Chondrocyte (in vitro differentiated cells): Measurements from ENCODE around the gene SLC26A4. TPM values are rescaled to one million over a fixed set of nuclear protein-coding genes. Genes with fewer than 3 reads are reported as not detected.

Experiments
- DNase-seq: peaks from one replicate; pipeline ENCODE4 v3.0.0; 2021; ENCODE audit warnings: mixed read lengths, low spot score
- H3K27ac Mint-ChIP-seq: one replicate; pipeline ENCODE4 v1.8.0; 2021; ENCODE audit warnings: mild to moderate bottlenecking, moderate library complexity, mixed read lengths; ENCODE audit not compliant: unreplicated experiment
- H3K27me3 Mint-ChIP-seq: 2 replicates; pipeline ENCODE4 v1.8.0; 2021; ENCODE audit warnings: low read depth, mixed read lengths
- H3K36me3 Mint-ChIP-seq: 2 replicates; pipeline ENCODE4 v1.8.0; 2021; ENCODE audit warnings: low read depth, mixed read lengths
- H3K4me1 Mint-ChIP-seq: 2 replicates; pipeline ENCODE4 v1.8.0; 2021; ENCODE audit warnings: low read depth, mild to moderate bottlenecking, mixed read lengths
- H3K4me3 Mint-ChIP-seq: one replicate; pipeline ENCODE4 v1.8.0; 2021; ENCODE audit warnings: mild to moderate bottlenecking, moderate library complexity, mixed read lengths; ENCODE audit not compliant: unreplicated experiment
- H3K9me3 Mint-ChIP-seq: 2 replicates; pipeline ENCODE4 v1.8.0; 2021; ENCODE audit warnings: low read depth, mixed read lengths
- CTCF ChIP-seq: fragments of 200-600 bp; sonication (generic); IDR thresholded peaks from 2 replicates; pipeline ENCODE4 v1.5.0; 2021; ENCODE audit warnings: antibody characterized with exemption, mild to moderate bottlenecking, moderate library complexity
- total RNA-seq: library from RNA; stranded (reverse); gene quantifications from 3 replicates; pipeline ENCODE4 v1.2.1, GENCODE V29; 2021

SLC26A4 gene
- total RNA-seq, 1 donor from 2014 or later, result 0.55 TPM

GRCh38 chr7:107718456-107719193 lies 58.0 kb downstream of the SLC26A4 start:
- no peak for TF ChIP-seq CTCF
- no peaks in the 10 kb centered on the region for H3K36me3 Mint-ChIP-seq
- H3K27ac Mint-ChIP-seq, result no peak overlapping the region
- no peak overlapping the region for H3K4me3 Mint-ChIP-seq
- peaks cover 5% of the 10 kb centered on the region for H3K27me3 Mint-ChIP-seq
- DNase-seq, result no peak
- no peaks in the 10 kb centered on the region for H3K9me3 Mint-ChIP-seq
- H3K4me1 Mint-ChIP-seq, result no peaks in the 10 kb centered on the region

- no peak overlapping the region for H3K27ac Mint-ChIP-seq
- H3K4me3 Mint-ChIP-seq, result no peak overlapping the region
- no peaks in the 10 kb centered on the region for H3K4me1 Mint-ChIP-seq
- DNase-seq, result no peak
- no peak for TF ChIP-seq CTCF
- H3K27me3 Mint-ChIP-seq, result peaks cover 8% of the 10 kb centered on the region
- no peaks in the 10 kb centered on the region for H3K9me3 Mint-ChIP-seq
- no peaks in the 10 kb centered on the region for H3K36me3 Mint-ChIP-seq
Measured at GRCh38 chr7:107721286-107721685, 60.7 kb downstream of the SLC26A4 start.

GRCh38 chr7:107723255-107723654 lies 62.6 kb downstream of the SLC26A4 start:
- H3K9me3 Mint-ChIP-seq, result no peaks in the 10 kb centered on the region
- no peaks in the 10 kb centered on the region for H3K36me3 Mint-ChIP-seq
- no peak for TF ChIP-seq CTCF
- no peak overlapping the region for H3K4me3 Mint-ChIP-seq
- H3K27ac Mint-ChIP-seq, result no peak overlapping the region
- peaks cover 27% of the 10 kb centered on the region for H3K27me3 Mint-ChIP-seq
- DNase-seq, result no peak
- H3K4me1 Mint-ChIP-seq, result no peaks in the 10 kb centered on the region

GRCh38 chr7:107725138-107725740 lies 64.6 kb downstream of the SLC26A4 start:
- H3K9me3 Mint-ChIP-seq, result no peaks in the 10 kb centered on the region
- H3K4me1 Mint-ChIP-seq, result no peaks in the 10 kb centered on the region
- peak; percentile 94 for TF ChIP-seq CTCF
- no peaks in the 10 kb centered on the region for H3K36me3 Mint-ChIP-seq
- H3K27ac Mint-ChIP-seq, result no peak overlapping the region
- H3K27me3 Mint-ChIP-seq, result peaks cover 37% of the 10 kb centered on the region
- H3K4me3 Mint-ChIP-seq, result no peak overlapping the region
- no peak for DNase-seq

GRCh38 chr7:107726356-107727130 lies 65.9 kb downstream of the SLC26A4 start:
- no peaks in the 10 kb centered on the region for H3K9me3 Mint-ChIP-seq
- no peak for TF ChIP-seq CTCF
- no peak overlapping the region for H3K4me3 Mint-ChIP-seq
- peaks cover 36% of the 10 kb centered on the region for H3K27me3 Mint-ChIP-seq
- no peaks in the 10 kb centered on the region for H3K4me1 Mint-ChIP-seq
- DNase-seq, result no peak
- no peak overlapping the region for H3K27ac Mint-ChIP-seq
- H3K36me3 Mint-ChIP-seq, result no peaks in the 10 kb centered on the region
